Measurements from ENCODE around the gene CCDC71. TPM values are rescaled to one million over a fixed set of nuclear protein-coding genes. Genes with fewer than 3 reads are reported as not detected.

The CCDC71 gene
- total RNA-seq, 1 donor from 2014 or later = 20.7 TPM

DNA sequence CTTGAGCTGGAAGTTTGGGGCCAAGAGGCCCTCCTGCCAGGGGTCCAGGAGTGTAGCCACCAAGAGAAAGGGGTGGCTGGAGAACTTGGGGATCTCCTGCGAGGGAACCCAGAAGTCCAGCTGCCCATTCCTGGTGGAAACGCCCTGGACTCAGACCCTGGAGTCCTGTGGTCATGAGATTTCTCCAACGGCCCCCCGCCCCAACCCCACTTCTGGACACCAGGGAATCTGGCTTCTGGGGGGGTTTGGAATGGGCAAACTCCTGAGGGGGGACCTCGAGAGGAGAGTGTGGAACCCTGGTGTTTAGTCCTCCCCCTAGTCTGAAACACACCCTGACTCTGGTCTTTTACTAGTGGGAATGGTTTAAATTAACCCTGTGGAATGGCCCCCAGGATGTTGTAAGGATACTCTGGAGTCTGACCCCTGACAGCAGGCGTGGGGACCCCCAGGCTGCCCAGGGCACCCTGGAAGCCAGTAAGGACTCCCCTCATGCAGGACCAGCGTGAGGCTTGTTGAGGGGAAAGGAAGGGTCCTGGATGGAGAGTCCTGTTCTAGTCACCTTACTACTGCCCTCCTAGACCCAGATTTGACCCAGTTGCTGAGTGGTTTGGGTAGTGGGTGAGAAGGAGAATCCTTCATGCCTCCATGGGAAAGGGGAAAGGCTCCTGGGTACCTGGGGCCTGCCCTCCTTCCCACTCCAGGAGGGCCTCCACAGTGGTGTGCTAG is 5.8 kb upstream of the CCDC71 start:
- peak; percentile 4 for ATAC-seq
- intact Hi-C loops (cut with DNase I) = loop anchor here (10.0 kb wide), 1 partner anchor 283 kb away; no protein-coding TSS in a partner anchor
- DNase-seq (ENCODE audit: low spot score) = no peak

DNA sequence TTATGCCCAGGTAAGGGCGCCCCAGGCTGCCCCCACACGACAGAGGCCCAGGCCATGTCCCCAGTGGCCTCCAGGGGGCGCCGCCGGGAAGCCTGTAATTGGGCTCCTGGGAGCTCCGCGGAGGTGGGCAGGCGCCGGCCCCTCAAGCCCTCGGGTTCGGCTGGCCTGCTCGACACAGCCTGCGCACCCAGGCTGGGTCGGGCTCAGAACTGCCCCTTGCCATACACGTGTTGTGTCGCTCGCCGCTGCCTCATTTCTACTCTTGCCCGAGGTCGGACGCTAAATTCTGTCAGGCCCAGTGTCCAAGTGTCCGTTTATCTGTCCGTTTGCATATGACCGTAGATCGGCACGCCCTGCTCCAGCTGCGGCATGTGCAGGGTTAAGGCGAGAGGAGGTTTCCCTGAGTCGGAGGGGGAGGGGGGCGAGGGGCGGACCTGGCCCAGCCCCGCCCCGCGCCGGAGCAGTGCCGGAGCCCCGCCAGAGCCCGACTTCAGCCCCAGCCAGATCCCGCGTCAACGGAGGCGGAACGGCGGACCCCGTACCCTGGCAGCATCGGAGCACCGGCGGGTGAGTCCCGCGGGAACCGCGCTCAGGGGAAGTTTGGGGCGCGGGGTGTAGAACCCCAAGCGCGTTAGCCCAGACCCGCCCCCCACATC is 5.1 kb upstream of the CCDC71 start, which contains the start of gene KLHDC8B:
TSS of gene KLHDC8B (plus strand) at position 480 of the 656 bp plus-strand sequence. CDS start 1,172 bp downstream, outside the sequence.
- DNase-seq (ENCODE audit: low spot score) (peak; percentile 90), ATAC-seq (peak; percentile 91)
- intact Hi-C loops (cut with DNase I) = loop anchor here (10.0 kb wide), 1 partner anchor 284 kb away; no protein-coding TSS in a partner anchor

DNA sequence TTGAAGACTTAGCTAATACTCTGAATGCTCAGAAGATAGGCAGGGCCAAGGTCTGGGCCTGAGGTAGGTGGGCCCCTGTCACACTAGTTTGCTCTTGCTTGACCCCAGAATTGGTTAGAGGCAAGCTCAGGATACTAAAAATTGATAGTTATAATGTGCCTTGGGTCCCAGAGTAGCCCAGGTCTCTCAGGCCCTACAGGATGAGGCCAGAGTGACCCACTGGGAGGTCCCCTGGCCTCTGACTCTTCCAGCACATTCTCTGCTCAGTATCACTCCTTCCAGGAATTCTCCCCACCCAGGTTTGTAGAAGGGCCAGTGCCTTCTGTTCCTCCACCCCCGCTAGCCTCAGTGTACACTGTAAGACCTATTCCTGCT is 4.6 kb upstream of the CCDC71 start:
- ATAC-seq = no peak
- DNase-seq (ENCODE audit: low spot score) = no peak
- intact Hi-C loops (cut with DNase I) = loop anchor here (10.0 kb wide), 1 partner anchor 284 kb away; no protein-coding TSS in a partner anchor

DNA sequence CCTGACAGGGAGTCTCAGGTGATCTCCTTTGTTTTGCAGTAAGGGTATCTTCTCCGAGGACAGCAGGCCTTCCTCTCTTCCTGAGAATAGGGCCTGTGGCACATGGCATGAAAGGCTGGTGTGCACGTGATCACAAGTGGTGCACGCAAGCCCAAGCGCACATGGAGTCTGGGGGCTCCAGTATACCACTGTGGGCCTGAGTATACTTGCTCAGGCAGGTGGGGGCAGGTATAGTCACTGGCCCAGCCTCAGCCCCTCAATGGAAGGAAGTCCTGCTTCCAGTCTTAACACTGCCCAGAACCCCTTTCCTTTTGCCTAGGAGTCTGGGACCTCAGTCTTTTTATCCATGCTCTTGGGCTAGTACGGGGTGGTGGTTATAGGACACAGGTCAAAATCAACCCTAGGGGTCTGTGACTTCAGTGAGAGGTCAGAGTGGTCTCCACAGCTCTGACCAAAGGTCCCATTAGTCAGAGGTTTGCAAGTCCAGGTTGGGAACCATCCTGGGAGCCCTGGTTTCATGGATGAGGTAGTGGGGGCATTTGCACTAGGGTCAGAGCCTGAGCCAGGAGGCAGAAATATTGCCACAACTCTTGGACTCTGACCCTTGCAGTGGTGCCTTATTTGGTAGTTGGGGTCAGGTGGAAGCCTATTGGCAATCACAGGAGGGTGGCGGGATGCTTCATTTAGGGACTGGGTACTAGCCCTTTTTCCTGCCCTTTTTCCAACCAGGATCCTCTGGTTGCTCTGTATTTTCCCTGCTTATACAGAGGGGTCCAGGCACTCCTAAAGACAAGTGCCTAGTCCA is 823 bp upstream of the CCDC71 start:
- intact Hi-C loops (cut with DNase I) = no loop called here
- DNase-seq (ENCODE audit: low spot score) (no peak), ATAC-seq (no peak)

DNA sequence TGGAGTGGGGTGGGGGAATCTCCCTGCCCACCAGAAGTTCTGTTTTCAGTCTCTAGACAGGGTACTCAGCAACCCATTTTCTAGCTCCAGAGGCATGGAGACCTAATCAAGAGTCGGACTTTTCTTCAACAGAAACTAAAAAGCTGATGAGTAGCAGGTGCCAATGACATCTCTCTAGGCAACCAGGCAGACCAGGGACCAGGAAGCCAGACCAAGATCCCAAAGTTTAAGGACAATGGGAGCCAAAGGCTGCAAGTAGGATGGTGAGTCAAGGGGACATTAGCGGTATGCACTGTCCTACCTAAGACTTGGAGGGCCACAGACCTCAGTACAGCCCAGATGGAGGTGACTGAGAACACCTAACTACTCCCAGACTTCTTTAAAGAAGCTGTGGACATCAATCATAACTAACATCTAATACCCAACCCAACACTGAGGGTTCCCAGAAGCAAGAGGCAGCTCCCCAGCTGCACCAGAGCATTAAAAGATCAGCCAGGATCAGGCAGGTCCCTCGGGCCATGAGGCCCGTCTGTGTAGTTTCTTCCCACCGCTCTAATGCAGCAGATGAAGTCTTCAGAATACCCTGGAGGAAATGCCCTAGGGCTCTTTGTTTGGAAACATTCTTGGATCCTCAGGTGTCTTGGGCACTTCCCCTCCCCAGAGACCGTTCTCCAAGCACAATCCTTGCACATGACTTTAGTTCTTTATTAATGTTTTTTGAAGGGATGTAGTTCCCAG is 979 bp downstream of the CCDC71 start:
- DNase-seq (ENCODE audit: low spot score) (no peak), ATAC-seq (no peak)
- intact Hi-C loops (cut with DNase I) = no loop called here

DNA sequence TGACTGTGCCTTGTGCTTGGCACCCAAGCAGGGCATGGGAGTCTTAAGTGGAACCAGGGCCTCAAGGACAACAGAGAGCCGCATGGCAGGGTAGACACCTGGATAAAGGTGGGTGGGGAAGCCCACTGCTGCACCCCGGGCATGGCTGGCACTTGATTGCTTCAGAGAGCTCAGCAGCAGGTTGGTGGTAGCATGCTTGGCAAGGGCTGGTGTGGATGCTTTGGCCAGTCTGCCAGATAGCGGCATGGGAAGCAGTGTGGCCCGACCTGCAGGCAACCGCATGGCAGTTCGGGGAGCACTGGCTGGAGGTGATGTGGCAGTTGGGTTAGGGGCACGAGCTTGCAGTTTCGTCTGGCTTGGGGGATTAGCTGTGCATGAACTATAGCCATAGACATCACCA is 2.5 kb downstream of the CCDC71 start:
- no peak for DNase-seq (ENCODE audit: low spot score)
- ATAC-seq = no peak
- intact Hi-C loops (cut with DNase I) = no loop called here

DNA sequence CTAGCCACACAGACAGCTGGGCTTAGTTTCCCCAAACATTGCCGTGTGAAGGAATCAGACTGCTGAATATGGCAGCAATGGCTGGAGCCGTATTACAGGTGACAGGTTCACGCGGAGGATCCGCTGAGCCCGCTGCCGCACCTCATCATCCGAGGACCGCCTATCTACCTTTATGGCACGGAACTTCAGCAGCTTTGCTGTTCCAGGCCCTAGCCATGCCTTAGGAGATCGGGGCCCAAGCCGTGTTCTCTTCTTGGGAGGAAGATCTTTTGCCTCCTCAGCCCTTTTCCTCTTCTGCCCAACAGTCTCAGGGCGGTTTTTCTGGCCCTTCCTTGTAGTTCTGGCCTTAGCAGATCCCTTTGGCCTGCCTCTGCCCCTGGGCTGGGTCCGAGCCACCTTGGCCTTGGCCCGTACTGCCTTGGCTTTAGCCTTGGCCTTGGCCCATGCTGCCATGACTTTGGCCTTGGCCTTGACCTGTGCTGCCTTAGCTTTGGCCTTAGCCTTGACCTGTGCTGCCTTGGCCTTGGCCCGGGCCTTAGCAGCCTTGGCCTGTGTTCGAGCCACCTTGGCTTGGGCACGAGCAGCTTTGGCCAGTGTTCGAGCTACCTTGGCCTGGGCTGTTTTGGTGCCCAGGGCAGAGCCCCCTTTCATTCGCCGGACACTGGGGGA is 3.2 kb downstream of the CCDC71 start:
- no peak for DNase-seq (ENCODE audit: low spot score)
- no peak for ATAC-seq
- intact Hi-C loops (cut with DNase I) = no loop called here

DNA sequence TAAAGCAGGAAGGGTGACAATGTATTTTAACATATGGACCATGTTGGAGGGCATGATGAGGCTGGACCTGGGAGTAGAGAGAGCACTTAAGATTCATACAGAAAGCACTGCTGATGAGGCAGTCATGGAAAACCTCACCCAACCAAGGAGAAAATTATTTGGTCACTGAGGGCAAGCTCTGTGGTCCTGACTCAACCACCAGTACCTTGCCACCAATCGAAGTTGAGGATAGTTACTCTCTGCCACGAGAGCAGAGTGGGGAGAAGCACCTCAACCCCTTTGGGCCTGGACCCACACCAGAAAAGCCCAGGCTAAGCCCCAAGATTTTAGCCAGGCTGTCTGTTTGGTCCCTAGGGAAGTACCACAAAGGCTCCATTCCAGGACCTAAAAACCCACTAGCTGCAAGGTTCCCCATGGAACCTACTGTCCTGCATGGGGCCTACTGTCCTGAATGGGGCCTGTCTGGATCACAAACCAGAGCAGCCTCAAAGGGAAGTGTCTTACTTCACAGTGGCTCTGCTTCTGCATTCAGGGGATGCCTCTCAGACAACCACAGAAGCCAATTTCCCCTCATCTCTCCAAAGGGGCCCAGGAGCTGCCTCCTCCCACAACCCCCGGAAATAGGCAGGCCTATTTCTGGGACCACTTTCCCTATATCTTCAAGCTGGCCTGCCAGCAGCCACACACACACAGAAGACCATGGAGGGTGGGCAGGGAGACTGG is 4.2 kb downstream of the CCDC71 start:
- ATAC-seq (no peak), DNase-seq (ENCODE audit: low spot score) (no peak)
- intact Hi-C loops (cut with DNase I) = no loop called here

DNA sequence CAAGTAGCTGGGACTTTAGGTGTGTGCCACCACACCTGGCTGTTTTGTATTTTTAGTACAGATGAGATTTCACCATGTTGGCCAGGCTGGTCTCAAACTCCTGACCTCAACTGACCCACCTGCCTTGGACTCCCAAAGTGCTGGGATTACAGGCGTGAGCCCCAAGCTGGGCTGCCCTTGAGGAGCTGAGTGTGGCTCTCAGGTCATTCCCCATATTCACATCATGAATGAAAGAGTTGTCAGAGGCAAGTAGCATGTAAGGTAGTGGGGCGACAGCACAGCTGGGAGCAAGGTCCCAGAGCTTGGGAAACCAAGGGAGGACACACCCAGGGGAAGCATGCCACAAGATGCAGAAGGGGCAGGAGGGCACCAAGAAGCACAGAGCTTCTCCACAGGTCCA is 4.9 kb downstream of the CCDC71 start:
- intact Hi-C loops (cut with DNase I) = no loop called here
- DNase-seq (ENCODE audit: low spot score) = no peak
- ATAC-seq = no peak

DNA sequence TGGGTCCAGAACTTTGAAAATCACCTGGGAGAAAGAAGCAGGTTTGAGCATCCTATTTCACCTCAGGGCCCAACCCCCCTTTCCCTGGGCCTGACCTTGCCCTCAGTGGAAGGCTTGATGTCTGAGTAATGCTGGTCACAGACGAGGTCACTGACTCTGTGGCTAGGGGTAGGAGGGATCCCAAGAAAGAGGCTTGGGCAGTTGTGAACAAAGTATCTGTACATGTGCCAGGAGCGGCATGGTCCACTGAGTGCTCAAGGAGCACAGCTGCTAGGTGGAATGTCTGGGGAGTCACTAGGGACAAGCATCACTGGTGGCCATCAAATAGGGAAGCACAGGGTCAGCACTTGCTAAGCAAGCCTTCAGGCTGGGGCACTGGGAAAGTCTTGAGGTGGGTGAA is 7.3 kb downstream of the CCDC71 start:
- no peak for ATAC-seq
- DNase-seq (ENCODE audit: low spot score) = no peak
- intact Hi-C loops (cut with DNase I) = no loop called here

DNA sequence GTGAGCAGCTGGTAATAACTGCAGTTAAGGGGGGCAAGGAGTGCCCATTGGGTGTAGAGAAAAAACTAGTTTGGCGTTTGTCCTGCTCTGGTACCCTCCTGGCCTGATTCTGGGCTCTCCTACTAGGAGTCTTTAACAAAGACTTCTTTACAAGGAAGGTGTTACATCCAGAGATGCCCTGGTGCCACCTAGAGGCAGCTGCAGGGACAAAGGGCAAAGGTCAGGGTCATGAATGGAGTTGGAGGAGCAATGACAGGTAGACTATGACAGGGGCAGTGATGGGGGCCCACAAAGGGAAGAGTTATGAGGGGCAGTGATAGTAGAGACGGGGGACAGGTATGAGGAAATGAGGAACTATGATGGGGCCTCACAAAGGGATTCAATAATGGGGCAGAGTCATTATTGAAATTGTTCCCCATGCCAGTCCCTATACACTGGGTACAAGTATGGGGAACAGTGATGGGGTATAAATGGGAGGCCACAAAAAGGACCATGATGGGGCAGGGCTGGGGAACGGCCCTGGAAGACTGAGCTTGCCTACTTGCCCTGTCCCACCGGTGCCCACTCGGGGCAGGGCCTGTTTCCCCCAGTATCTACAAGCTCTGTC is 7.9 kb downstream of the CCDC71 start:
- ATAC-seq = peak; percentile 34
- intact Hi-C loops (cut with DNase I) = no loop called here

DNA sequence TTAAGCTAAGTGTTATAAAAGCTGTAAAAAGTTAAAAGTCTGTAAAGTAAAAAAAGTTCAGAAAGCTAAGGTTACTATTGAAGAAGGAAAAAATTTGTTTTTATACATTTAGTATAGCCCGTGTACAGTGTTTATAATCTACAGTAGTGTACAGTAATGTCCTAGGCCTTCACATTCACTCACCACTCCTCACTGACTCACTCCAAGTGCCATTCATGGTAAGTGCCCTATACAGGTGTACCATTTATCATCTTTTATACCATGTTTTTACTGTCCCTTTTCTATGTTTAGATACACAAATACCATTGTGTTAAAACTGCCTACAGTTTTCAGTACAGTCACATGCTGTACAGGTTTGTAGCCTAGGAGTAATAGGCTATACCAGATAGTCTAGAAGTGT is 8.8 kb downstream of the CCDC71 start:
- ATAC-seq (no peak), DNase-seq (ENCODE audit: low spot score) (no peak)
- intact Hi-C loops (cut with DNase I) = no loop called here

More for the DNA sequence above, 7.9 kb downstream of the CCDC71 start:
- DNase-seq (ENCODE audit: low spot score) = no peak

DNA sequence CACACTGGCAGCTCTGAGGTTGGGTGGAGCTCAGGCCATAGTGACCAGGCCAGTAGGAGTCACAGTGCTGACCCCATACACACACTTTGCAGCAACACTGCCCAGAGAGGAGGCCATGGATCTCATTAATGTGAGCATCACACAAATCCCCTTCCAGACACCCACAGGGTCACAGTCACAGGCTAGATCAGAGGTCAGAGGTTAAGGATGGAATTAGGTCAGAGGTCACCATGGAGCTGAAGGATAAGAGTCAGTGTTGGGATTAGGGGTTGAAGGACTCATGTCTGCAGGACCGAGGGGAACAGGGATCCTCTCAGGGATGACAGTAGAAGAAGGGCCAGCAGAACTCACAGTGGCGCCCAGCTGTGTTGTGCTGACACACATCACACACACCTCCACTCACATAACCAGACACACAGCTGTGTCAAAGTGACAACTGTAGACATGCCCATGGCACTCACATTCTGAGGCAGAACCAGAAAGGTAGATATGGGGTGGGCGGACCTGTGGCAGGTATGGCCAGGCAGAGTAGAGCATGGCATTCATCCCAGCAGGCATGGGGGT is 12.7 kb downstream of the CCDC71 start:
- no peak for ATAC-seq
- intact Hi-C loops (cut with DNase I) = no loop called here
- DNase-seq (ENCODE audit: low spot score) = no peak

DNA sequence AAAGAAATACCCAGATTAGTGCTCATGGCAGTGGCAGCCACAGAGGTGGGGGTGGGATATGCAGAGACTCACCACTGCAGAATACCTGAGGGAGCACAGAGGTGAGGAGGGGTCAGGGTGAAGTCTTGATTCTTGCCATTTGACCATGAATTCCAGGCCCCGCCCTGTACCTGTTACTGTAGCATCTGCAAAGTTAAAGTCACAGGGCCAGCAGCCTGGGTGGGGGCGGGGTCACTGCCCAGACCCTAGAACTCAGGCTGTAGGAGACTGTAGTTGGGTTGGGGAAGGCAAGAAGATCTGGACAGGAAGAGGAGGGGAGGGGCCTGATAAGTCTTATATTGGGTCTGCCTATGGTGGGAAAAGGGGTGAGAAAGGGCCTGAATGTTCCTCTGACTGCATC is 14.5 kb downstream of the CCDC71 start:
- DNase-seq (ENCODE audit: low spot score) (no peak), ATAC-seq (no peak)
- intact Hi-C loops (cut with DNase I) = no loop called here

DNA sequence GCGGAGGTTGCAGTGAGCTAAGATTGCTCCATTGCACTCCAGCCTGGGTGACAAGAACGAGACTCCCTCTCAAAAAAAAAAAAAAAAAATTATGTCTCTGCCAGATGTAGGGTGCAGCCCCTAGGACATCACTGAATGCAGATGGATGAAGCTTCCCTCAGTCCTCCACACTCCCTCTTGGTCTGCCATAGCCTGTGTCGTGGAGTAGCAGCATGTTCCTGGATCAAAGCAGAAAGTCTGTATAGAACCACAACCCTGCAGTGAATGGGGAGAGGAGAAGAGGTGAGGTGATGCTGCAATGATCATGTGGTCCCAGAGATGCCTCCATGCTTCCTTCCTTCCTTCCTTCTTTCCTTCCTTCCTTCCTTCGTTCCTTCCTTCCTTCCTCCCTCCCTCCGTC is 18.0 kb downstream of the CCDC71 start:
- intact Hi-C loops (cut with DNase I) = no loop called here
- DNase-seq (ENCODE audit: low spot score) = no peak
- no peak for ATAC-seq

DNA sequence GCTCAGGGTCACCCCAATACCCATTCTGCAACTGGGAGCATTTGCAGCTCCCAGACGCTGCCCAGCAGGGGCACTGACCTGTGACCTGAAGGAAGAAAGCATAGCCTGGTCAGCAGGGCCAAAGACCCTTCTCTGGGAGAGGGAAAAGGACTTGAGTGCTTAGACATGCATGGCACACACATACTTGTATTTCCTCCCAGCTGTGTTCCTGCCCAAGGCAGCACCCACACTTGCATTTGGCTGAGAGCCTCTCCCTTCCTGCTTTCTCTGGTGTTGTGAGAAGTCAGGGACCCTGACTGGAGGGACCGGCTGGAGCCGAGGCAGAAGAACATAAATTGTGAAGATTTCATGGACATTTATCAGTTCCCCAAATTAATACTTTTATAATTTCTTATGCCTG is 26.1 kb downstream of the CCDC71 start:
- DNase-seq (ENCODE audit: low spot score) (no peak), ATAC-seq (no peak)
- intact Hi-C loops (cut with DNase I) = no loop called here

DNA sequence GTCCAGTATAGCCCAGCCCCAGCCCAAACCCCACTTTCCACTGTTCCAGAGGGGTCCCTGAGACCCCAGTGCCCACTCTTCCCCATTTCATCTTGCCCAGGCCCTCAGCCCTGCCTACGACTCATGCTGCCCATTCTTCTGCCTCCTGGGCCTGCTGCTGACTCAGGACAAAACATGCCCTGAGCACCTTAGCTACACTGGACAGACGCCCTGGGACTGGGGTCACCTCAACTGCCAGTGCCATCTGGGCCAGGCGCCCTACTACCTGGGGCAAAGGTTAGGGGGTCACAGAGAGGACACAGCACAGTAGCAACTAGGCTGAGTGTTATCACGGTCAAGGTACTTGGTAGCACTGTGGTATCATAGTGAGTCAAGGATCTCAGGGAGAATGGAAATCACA is 30.6 kb downstream of the CCDC71 start:
- ATAC-seq (no peak), DNase-seq (ENCODE audit: low spot score) (no peak)
- intact Hi-C loops (cut with DNase I) = no loop called here
